ENCODE data around the gene OR10J1. TPM values are rescaled to one million over a fixed set of nuclear protein-coding genes. Genes with fewer than 3 reads are reported as not detected.
"Not testable (repeated sequence)": the region's sequence is repeated elsewhere in the genome, so short reads cannot be mapped to it uniquely, and the experiment has no call there.

OR10J1 gene
- total RNA-seq, 1 donor from 2014 or later, result not detected

DNA sequence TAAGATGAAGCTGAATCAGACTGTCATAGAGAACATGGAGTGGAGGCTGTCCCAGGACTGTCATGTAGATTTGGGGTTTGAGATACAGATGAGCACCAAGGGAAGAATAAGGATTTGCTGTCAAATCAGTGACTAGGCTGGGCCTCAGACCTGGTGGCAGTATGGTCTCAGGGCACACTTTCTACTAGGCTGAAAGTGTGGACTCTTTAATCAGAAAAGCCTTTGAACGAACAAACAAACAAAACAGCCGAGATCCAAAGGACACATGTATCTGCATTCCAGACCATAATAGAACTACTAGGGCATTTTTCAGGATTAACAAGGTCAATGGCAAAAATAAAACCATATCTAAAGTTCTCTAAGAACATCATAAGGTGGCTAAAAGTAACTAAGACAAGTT lies 2.9 kb downstream of the OR10J1 start:
- Mint-ChIP-seq H3K36me3 (no peaks in the 10 kb centered on the region), H3K27me3 (no peaks in the 10 kb centered on the region), H3K4me1 (ENCODE audit: unreplicated experiment) (no peaks in the 10 kb centered on the region), H3K27ac (no peak overlapping the region), H3K9me3 (peaks cover 5% of the 10 kb centered on the region), H3K4me3 (no peak overlapping the region)
- DNase-seq (ENCODE audit: extremely low spot score, unreplicated experiment), result no peak
- TF ChIP-seq, protein P1, sequence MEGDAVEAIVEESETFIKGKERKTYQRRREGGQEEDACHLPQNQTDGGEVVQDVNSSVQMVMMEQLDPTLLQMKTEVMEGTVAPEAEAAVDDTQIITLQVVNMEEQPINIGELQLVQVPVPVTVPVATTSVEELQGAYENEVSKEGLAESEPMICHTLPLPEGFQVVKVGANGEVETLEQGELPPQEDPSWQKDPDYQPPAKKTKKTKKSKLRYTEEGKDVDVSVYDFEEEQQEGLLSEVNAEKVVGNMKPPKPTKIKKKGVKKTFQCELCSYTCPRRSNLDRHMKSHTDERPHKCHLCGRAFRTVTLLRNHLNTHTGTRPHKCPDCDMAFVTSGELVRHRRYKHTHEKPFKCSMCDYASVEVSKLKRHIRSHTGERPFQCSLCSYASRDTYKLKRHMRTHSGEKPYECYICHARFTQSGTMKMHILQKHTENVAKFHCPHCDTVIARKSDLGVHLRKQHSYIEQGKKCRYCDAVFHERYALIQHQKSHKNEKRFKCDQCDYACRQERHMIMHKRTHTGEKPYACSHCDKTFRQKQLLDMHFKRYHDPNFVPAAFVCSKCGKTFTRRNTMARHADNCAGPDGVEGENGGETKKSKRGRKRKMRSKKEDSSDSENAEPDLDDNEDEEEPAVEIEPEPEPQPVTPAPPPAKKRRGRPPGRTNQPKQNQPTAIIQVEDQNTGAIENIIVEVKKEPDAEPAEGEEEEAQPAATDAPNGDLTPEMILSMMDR (conservative IDR thresholded peaks at IDR 0.05), result no peak

- peaks cover 5% of the 10 kb centered on the region for H3K9me3 Mint-ChIP-seq
- H3K4me1 Mint-ChIP-seq (ENCODE audit: unreplicated experiment), result no peaks in the 10 kb centered on the region
These were observed 3.7 kb downstream of the OR10J1 start for GRCh38 chr1:159443066-159443750.

GRCh38 chr1:159444511-159444910 lies 5.0 kb downstream of the OR10J1 start:
- Mint-ChIP-seq H3K36me3 (no peaks in the 10 kb centered on the region), H3K4me1 (ENCODE audit: unreplicated experiment) (no peaks in the 10 kb centered on the region), H3K4me3 (no peak overlapping the region), H3K9me3 (peaks cover 5% of the 10 kb centered on the region), H3K27ac (no peak overlapping the region), H3K27me3 (no peaks in the 10 kb centered on the region)
- no peak for DNase-seq (ENCODE audit: extremely low spot score, unreplicated experiment)
- TF ChIP-seq, protein P1 (conservative IDR thresholded peaks at IDR 0.05), result no peak

More at GRCh38 chr1:159443066-159443750, 3.7 kb downstream of the OR10J1 start:
- no peak overlapping the region for H3K4me3 Mint-ChIP-seq
- DNase-seq (ENCODE audit: extremely low spot score, unreplicated experiment), result no peak
- no peak overlapping the region for H3K27ac Mint-ChIP-seq
- H3K36me3 Mint-ChIP-seq, result no peaks in the 10 kb centered on the region
- no peaks in the 10 kb centered on the region for H3K27me3 Mint-ChIP-seq
- TF ChIP-seq, protein P1 (conservative IDR thresholded peaks at IDR 0.05), result no peak

- H3K4me1 Mint-ChIP-seq (ENCODE audit: unreplicated experiment), result no peaks in the 10 kb centered on the region
- TF ChIP-seq, protein P1 (conservative IDR thresholded peaks at IDR 0.05), result no peak
- no peaks in the 10 kb centered on the region for H3K27me3 Mint-ChIP-seq
- H3K27ac Mint-ChIP-seq, result no peak overlapping the region
- H3K36me3 Mint-ChIP-seq, result no peaks in the 10 kb centered on the region
- H3K4me3 Mint-ChIP-seq, result no peak overlapping the region
- DNase-seq (ENCODE audit: extremely low spot score, unreplicated experiment), result no peak
- peaks cover 5% of the 10 kb centered on the region for H3K9me3 Mint-ChIP-seq
These were observed 8.7 kb downstream of the OR10J1 start for GRCh38 chr1:159448181-159448580.

DNA sequence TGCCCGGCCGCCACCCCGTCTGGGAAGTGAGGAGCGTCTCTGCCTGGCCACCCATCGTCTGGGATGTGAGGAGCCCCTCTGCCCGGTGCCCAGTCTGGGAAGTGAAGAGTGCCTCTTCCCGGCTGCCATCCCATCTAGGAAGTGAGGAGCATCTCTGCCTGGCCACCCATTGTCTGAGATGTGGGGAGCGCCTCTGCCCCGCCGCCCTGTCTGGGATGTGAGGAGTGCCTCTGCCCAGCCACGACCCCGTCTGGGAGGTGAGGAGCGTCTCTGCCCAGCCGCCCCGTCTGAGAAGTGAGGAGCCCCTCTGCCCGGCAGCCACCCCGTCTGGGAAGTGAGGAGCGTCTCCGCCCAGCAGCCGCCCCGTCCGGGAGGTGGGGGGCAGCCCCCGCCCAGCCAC lies 10.1 kb downstream of the OR10J1 start:
- H3K9me3 Mint-ChIP-seq; H3K4me3 Mint-ChIP-seq; H3K27ac Mint-ChIP-seq; H3K36me3 Mint-ChIP-seq; H3K27me3 Mint-ChIP-seq; H3K4me1 Mint-ChIP-seq (ENCODE audit: unreplicated experiment); DNase-seq (ENCODE audit: extremely low spot score, unreplicated experiment): not testable (repeated sequence)

DNA sequence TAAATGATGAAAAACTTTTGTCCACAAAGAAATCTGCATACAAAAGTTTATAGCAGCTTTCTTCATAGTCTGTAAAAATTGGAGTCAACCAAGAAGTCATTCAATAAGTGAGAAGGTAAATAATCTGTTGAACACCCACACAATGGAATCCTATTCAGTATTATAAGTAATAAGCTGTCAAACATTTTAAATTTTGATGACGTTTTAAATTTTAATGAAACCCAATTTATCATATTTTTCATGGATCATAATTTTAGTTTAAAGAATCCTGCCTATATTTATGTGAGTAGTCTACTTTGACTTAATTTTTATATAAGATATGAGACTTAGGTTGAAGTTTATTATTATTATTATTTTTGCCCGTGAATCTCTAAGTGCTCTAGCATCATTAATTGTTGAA lies 20.0 kb downstream of the OR10J1 start:
- Mint-ChIP-seq H3K36me3 (no peaks in the 10 kb centered on the region), H3K4me3 (no peak overlapping the region), H3K27me3 (no peaks in the 10 kb centered on the region), H3K4me1 (ENCODE audit: unreplicated experiment) (no peaks in the 10 kb centered on the region), H3K27ac (no peak overlapping the region), H3K9me3 (peaks cover 6% of the 10 kb centered on the region)
- no peak for DNase-seq (ENCODE audit: extremely low spot score, unreplicated experiment)
- TF ChIP-seq, protein P1 (conservative IDR thresholded peaks at IDR 0.05), result no peak
